Osteoblast (primary cell): ENCODE results near the gene KCNQ1. TPM values are rescaled to one million over a fixed set of nuclear protein-coding genes. Genes with fewer than 3 reads are reported as not detected.

Experiments
- DNase-seq: peaks from one replicate; pipeline ENCODE4 v3.0.0; 2011; ENCODE audit warnings: low spot score, mixed read lengths; ENCODE audit not compliant: insufficient read length; ENCODE audit errors: missing footprints
- H2AFZ ChIP-seq: 2 replicates; pipeline ENCODE4 v1.6.0; 2011; ENCODE audit warnings: mild to moderate bottlenecking, low read length
- H3K27ac ChIP-seq: 2 replicates; pipeline ENCODE4 v1.5.1; 2011; ENCODE audit warnings: mild to moderate bottlenecking, low read depth, low read length, moderate library complexity
- H3K27me3 ChIP-seq: 2 replicates; pipeline ENCODE4 v1.6.0; 2012; ENCODE audit warnings: mild to moderate bottlenecking, control low read depth, inconsistent platforms, low read length, moderate library complexity; ENCODE audit not compliant: insufficient read depth
- H3K36me3 ChIP-seq: 2 replicates; pipeline ENCODE4 v1.5.1; 2011; ENCODE audit warnings: mild to moderate bottlenecking, low read length, control low read depth, moderate library complexity; ENCODE audit not compliant: insufficient read depth
- H3K4me1 ChIP-seq: 2 replicates; pipeline ENCODE4 v1.5.1; 2011; ENCODE audit warnings: mild to moderate bottlenecking, low read length, control low read depth, moderate library complexity; ENCODE audit not compliant: insufficient read depth
- H3K4me2 ChIP-seq: 2 replicates; pipeline ENCODE4 v1.6.0; 2011; ENCODE audit warnings: mild to moderate bottlenecking, low read length; ENCODE audit not compliant: insufficient read depth
- H3K4me3 ChIP-seq: fragments of 200-600 bp; sonication (generic); 3 replicates; pipeline ENCODE4 v1.5.1; 2012; ENCODE audit warnings: mild to moderate bottlenecking, low read length, inconsistent platforms; ENCODE audit not compliant: insufficient read depth
- H3K79me2 ChIP-seq: 2 replicates; pipeline ENCODE4 v1.6.0; 2012; ENCODE audit warnings: mild to moderate bottlenecking, low read length, control low read depth, inconsistent platforms; ENCODE audit not compliant: insufficient read depth
- H3K9me3 ChIP-seq: 2 replicates; pipeline ENCODE4 v1.5.1; 2011; ENCODE audit warnings: low read depth, low read length, control low read depth
- H4K20me1 ChIP-seq: 2 replicates; pipeline ENCODE4 v1.6.0; 2012; ENCODE audit warnings: mild to moderate bottlenecking, low read length, control low read depth; ENCODE audit not compliant: insufficient read depth
- CTCF ChIP-seq: IDR thresholded peaks from 2 replicates; pipeline ENCODE4 v1.5.1; 2011; ENCODE audit warnings: mild to moderate bottlenecking, low read depth, low read length, moderate library complexity; ENCODE audit errors: extremely low read depth
- total RNA-seq: library from RNA; depleted of rRNA; stranded (reverse); fragments of >200 nt; gene quantifications from 2 replicates; pipeline ENCODE4 v1.2.3, GENCODE V29; 2012

KCNQ1 gene
- total RNA-seq, 1 donor: not detected

DNA sequence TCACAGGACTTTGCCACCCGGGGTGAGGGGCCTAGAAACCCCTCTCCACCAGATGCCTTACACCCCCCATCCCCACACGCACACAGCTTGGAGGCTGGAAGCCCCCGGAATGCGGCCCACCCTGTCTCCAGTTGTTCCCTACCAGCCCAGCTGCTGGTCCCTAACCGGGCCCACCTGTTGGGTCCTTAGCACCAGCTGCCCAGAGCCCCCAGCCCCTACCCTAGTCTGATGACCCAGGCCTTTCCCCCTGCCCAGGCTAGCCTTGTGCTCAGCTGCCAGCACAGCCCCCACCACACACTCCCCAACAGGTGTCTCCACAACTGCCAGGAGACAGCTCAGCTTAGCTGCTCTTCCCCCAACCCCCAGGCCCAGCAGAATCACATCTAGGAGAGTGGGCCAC, 373.7 kb downstream of the KCNQ1 start:
- peaks cover 2% of the 10 kb centered on the region for H3K4me1 ChIP-seq
- no peak for TF ChIP-seq CTCF
- no peak overlapping the region for H3K4me3 ChIP-seq
- no peaks in the 10 kb centered on the region for H3K36me3 ChIP-seq
- no peak overlapping the region for H3K4me2 ChIP-seq
- H3K27me3 ChIP-seq: no peaks in the 10 kb centered on the region
- H4K20me1 ChIP-seq: no peaks in the 10 kb centered on the region
- H3K9me3 ChIP-seq: peaks cover 12% of the 10 kb centered on the region
- H3K27ac ChIP-seq: no peak overlapping the region
- H2AFZ ChIP-seq: no peak overlapping the region
- H3K79me2 ChIP-seq: no peaks in the 10 kb centered on the region
- no peak for DNase-seq

DNA sequence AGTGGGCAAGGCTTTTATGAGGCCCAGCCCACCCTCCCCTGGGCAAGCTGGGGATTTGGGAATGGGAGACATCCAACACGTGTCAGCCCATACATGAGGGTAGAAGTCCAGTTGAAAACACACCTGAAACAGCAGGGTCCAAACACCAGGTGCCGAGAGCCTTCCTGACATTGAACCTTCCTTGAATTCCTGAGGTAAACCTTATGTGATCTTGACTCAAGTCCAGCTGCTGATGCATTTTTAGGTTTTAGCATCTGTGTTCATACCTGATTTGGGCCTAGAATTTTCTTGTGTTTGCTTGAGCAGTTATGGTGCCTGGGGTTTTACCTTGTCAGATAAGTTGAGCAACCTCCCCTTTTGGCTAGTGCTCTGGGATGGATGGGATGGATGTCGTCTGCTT, 374.5 kb downstream of the KCNQ1 start:
- Histone ChIP-seq H2AFZ (no peak overlapping the region), H3K27ac (no peak overlapping the region), H4K20me1 (no peaks in the 10 kb centered on the region), H3K4me3 (no peak overlapping the region), H3K4me1 (peaks cover 2% of the 10 kb centered on the region), H3K27me3 (no peaks in the 10 kb centered on the region), H3K4me2 (no peak overlapping the region), H3K9me3 (peaks cover 13% of the 10 kb centered on the region), H3K36me3 (no peaks in the 10 kb centered on the region), H3K79me2 (no peaks in the 10 kb centered on the region)
- no peak for DNase-seq
- no peak for TF ChIP-seq CTCF

- H3K79me2 ChIP-seq: no peaks in the 10 kb centered on the region
- no peak for TF ChIP-seq CTCF
- no peak for DNase-seq
These were observed 376.2 kb downstream of the KCNQ1 start for GRCh38 chr11:2820976-2821375.

GRCh38 chr11:2821891-2822290, 377.1 kb downstream of the KCNQ1 start:
- Histone ChIP-seq H3K9me3 (peaks cover 7% of the 10 kb centered on the region), H2AFZ (no peak overlapping the region), H3K4me2 (no peak overlapping the region), H3K27me3 (no peaks in the 10 kb centered on the region), H3K4me3 (no peak overlapping the region), H3K36me3 (no peaks in the 10 kb centered on the region), H4K20me1 (no peaks in the 10 kb centered on the region), H3K79me2 (no peaks in the 10 kb centered on the region), H3K27ac (no peak overlapping the region), H3K4me1 (peaks cover 21% of the 10 kb centered on the region)
- no peak for DNase-seq
- TF ChIP-seq CTCF: no peak

More at GRCh38 chr11:2820976-2821375, 376.2 kb downstream of the KCNQ1 start:
- H2AFZ ChIP-seq: no peak overlapping the region
- peaks cover 11% of the 10 kb centered on the region for H3K9me3 ChIP-seq
- no peaks in the 10 kb centered on the region for H4K20me1 ChIP-seq
- no peak overlapping the region for H3K4me2 ChIP-seq
- H3K27me3 ChIP-seq: no peaks in the 10 kb centered on the region
- no peaks in the 10 kb centered on the region for H3K36me3 ChIP-seq
- no peak overlapping the region for H3K27ac ChIP-seq
- peaks cover 12% of the 10 kb centered on the region for H3K4me1 ChIP-seq
- H3K4me3 ChIP-seq: no peak overlapping the region
